DMS79 (cell line): ENCODE data around the gene CNOT4.

Experiments
- DNase-seq: peaks from one replicate; lab custom pipeline; 2025; lab: John Stamatoyannopoulos, UW

CNOT4 gene

GRCh38 chr7:135397689-135398088 lies 112.2 kb downstream of the CNOT4 start:
- no peak for DNase-seq

GRCh38 chr7:135392701-135393100 lies 117.2 kb downstream of the CNOT4 start:
- DNase-seq, result no peak

- no peak for DNase-seq
Observed at GRCh38 chr7:135391514-135391913, 118.4 kb downstream of the CNOT4 start.

GRCh38 chr7:135390829-135391228 lies 119.1 kb downstream of the CNOT4 start:
- peak; percentile 40 for DNase-seq

GRCh38 chr7:135389971-135390370 lies 119.9 kb downstream of the CNOT4 start:
- no peak for DNase-seq

GRCh38 chr7:135388616-135389015 lies 121.3 kb downstream of the CNOT4 start:
- DNase-seq, result no peak

- no peak for DNase-seq
Observed at GRCh38 chr7:135386776-135387175, 123.1 kb downstream of the CNOT4 start.

GRCh38 chr7:135386181-135386580 lies 123.7 kb downstream of the CNOT4 start:
- no peak for DNase-seq

- no peak for DNase-seq
Observed at GRCh38 chr7:135385209-135385608, 124.7 kb downstream of the CNOT4 start.

GRCh38 chr7:135383525-135384175 lies 126.3 kb downstream of the CNOT4 start:
- no peak for DNase-seq

- DNase-seq, result no peak
Observed at GRCh38 chr7:135382173-135382572, 127.7 kb downstream of the CNOT4 start.

GRCh38 chr7:135381369-135381768 lies 128.5 kb downstream of the CNOT4 start:
- DNase-seq, result no peak

- DNase-seq, result no peak
Observed at GRCh38 chr7:135380351-135380750, 129.6 kb downstream of the CNOT4 start.

GRCh38 chr7:135377171-135377570 lies 132.7 kb downstream of the CNOT4 start:
- DNase-seq, result no peak

GRCh38 chr7:135375908-135376699 lies 133.8 kb downstream of the CNOT4 start:
- no peak for DNase-seq

- DNase-seq, result no peak
Observed at GRCh38 chr7:135374736-135375135, 135.2 kb downstream of the CNOT4 start.

- DNase-seq, result no peak
Observed at GRCh38 chr7:135372222-135372621, 137.7 kb downstream of the CNOT4 start.

GRCh38 chr7:135370656-135371055 lies 139.2 kb downstream of the CNOT4 start:
- no peak for DNase-seq

- no peak for DNase-seq
Observed at GRCh38 chr7:135369405-135369804, 140.5 kb downstream of the CNOT4 start.

- DNase-seq, result no peak
Observed at GRCh38 chr7:135368416-135369186, 141.3 kb downstream of the CNOT4 start.

- DNase-seq, result no peak
Observed at GRCh38 chr7:135366843-135367508, 142.9 kb downstream of the CNOT4 start.

- DNase-seq, result no peak
Observed at GRCh38 chr7:135365721-135366120, 144.2 kb downstream of the CNOT4 start.
